ENCODE data around the gene CREB3L1.
"Not testable (repeated sequence)": the region's sequence is repeated elsewhere in the genome, so short reads cannot be mapped to it uniquely, and the experiment has no call there.

The CREB3L1 gene

GRCh38 chr11:46249103-46249937 is 28.1 kb upstream of the CREB3L1 start:
- no peak for DNase-seq

GRCh38 chr11:46249938-46250744 is 27.3 kb upstream of the CREB3L1 start:
- DNase-seq: no peak

GRCh38 chr11:46250745-46251052 is 26.8 kb upstream of the CREB3L1 start:
- DNase-seq: no peak

DNA sequence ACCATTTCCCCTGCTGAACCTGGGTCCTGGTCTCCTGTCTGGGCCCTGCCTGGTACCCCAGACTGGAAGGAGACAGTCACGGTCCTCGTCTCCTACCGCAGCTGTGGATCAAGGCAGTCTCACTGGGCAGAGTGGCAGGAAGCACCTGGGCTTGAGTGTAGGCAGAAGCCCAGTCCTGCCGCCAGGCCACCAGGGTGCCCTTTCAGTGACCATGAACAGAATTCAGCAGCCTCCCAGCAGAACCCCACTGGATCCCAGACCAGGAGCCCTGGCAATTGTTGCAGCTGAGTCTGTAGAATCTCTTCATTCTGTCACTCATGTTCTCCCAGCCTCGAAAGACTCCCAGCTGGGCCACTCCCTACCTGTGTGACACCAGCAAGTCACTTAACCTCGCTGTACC is 25.5 kb upstream of the CREB3L1 start:
- no peak for DNase-seq

GRCh38 chr11:46252373-46252914 is 25.0 kb upstream of the CREB3L1 start:
- DNase-seq: no peak

GRCh38 chr11:46253258-46254132 is 24.0 kb upstream of the CREB3L1 start:
- DNase-seq: no peak

- no peak for DNase-seq
Measured at GRCh38 chr11:46254133-46254491, 23.4 kb upstream of the CREB3L1 start.

DNA sequence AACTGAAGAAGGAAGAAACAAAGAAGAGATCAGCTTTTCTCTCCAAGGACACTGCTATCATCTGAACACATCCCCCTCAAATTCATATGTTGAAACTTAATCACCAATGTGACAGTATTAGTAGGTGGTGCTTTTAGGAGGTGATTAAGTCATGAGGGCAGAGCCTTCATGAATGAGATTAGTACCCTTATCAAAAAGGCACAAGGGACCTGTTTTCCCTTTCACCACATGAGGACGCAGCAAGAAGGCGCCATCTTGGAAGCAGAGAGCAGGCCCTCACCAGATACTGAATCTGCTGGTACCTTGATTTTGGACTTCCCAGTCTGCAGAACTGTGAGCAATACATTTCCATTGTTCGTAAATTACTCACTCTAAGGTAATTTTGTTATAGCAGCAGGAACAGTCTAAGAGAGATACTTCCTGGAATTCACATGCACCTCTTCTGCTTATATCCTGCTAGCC is 20.9 kb upstream of the CREB3L1 start:
- DNase-seq: no peak

DNA sequence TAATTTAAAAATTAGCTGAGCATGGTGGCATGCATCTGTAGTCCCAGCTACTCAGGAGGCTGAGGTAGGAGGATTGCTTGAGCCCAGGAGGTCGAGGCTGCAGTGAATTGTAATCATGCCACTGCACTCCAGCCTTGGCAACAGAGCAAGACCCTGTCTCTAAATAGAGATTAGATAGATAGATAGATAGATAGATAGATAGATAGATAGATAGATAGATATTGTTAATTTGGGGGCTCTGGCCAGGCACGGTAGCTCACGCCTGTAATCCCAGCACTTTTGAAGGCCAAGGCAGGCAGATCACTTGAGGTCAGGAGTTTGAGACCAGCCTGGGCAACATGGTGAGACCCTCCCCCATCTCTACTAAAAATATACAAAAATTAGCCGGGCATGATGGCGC is 18.1 kb upstream of the CREB3L1 start:
- DNase-seq: not testable (repeated sequence)

GRCh38 chr11:46259971-46260560 is 17.4 kb upstream of the CREB3L1 start:
- no peak for DNase-seq

- DNase-seq: no peak
Measured at GRCh38 chr11:46263120-46263519, 14.3 kb upstream of the CREB3L1 start.

- no peak for DNase-seq
Measured at GRCh38 chr11:46264030-46264429, 13.4 kb upstream of the CREB3L1 start.

DNA sequence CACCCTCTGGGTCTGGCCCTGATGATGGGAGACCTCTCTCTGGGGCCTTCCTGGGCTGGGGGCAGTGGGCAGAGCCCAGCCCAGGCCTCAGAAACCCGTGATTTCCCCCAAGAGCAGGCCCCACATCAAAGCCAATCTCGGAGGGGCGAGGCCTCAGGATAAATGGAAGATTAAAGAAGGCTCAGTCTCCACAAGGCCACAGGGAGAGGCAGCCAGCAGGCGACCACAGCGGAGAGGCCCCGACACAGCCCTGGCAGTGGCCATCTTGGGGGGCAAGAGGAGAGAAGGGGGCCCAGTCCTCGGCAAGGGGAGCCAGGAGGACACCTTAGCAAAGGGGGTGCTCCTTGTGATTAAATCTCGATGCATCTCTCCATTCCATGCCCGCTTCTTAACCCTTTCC is 12.5 kb upstream of the CREB3L1 start:
- DNase-seq: no peak

DNA sequence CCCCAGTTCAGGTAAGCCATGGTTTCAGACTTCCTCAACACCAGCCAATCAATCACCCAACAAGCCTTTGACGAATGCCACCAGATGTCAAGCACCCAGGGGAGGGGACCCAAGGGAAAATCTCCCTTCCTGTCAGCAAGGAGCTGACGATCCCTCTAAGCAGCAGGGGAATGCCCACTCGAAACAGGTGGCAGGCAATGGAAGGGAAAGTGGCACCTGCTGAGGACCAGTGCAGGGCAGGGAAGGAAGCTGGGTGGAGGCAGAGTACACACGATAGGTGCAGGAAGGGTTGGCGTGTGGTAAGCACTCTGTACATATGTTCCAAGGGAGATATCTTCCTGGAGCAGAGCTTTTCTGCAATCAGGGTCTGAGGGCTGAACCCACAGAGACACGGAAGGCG is 11.7 kb upstream of the CREB3L1 start:
- no peak for DNase-seq

DNA sequence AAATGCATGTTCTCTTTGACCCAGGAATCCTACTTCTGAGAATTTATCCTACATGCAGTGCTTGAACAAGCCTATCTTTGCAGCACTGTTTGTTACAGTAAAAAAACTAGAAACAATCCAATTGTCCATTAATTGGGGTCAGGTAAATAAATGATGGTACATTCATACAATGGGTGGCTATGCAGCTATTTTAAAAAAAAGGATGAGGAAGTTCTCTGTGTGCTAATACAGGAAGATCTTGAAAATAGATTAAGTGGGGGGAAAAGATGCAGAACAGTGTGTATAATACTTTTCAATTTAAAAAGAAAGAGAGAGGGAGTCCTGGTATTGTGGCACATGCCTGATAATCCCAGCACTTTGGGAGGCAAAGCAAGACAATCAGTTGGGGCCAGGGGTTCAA is 9.5 kb upstream of the CREB3L1 start:
- DNase-seq: no peak

- no peak for DNase-seq
Measured at GRCh38 chr11:46270684-46271083, 6.8 kb upstream of the CREB3L1 start.

- DNase-seq: no peak
Measured at GRCh38 chr11:46271407-46271806, 6.1 kb upstream of the CREB3L1 start.

- DNase-seq: no peak
Measured at GRCh38 chr11:46271875-46272815, 5.3 kb upstream of the CREB3L1 start.

DNA sequence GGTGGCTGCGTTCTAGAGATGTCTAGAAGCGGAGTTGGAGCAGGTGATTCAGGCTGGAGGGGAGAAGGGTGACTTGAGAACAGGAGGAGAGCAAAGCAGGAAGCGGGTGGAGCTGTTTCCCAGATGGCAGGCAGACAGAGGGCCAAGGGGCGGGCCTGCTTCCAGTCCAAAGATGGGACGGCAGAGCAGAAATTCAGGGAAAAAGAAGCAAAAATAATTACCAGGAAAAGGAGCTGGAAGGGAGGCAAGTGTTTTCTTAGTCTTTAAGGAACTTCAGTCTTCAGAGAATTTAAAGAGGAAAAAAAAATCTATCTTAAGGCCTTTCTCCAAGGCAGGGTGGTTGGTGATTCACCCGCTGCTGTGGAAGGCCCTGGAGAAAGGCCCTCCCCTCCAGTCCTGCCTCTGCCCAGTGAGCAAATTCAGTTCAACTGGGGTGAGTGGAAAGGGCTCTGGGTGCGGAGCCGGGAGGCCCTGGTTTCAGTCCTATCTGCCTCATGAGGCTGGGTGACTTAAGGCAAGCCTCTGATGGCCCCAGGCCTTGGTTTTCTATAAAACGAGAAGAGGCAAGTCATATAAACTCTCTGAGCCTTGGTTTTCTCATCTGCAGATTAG is 4.5 kb upstream of the CREB3L1 start:
- DNase-seq: no peak

GRCh38 chr11:46273511-46274205 is 3.8 kb upstream of the CREB3L1 start:
- DNase-seq: no peak
